Bone marrow (tissue), 2 donors: ENCODE measurements around the gene FYB1.

Source experiments
- DNase-seq, 2 donors: peaks; one replicate each; lab custom pipeline; 2025; lab: John Stamatoyannopoulos, UW

FYB1 gene

GRCh38 chr5:39118638-39119037, 100.7 kb downstream of the FYB1 start:
- DNase-seq = no peak

GRCh38 chr5:39117401-39117800, 102.0 kb downstream of the FYB1 start:
- no peak for DNase-seq

- no peak for DNase-seq
These were observed 102.8 kb downstream of the FYB1 start for GRCh38 chr5:39116344-39117170.

GRCh38 chr5:39115644-39116343, 103.6 kb downstream of the FYB1 start:
- no peak for DNase-seq

- DNase-seq = no peak
These were observed 105.2 kb downstream of the FYB1 start for GRCh38 chr5:39114155-39114554.

- no peak for DNase-seq
These were observed 105.9 kb downstream of the FYB1 start for GRCh38 chr5:39113354-39113953.

GRCh38 chr5:39109606-39110005, 109.8 kb downstream of the FYB1 start:
- DNase-seq = no peak

- DNase-seq = no peak
These were observed 110.4 kb downstream of the FYB1 start for GRCh38 chr5:39108987-39109386.

GRCh38 chr5:39107350-39107749, 112.0 kb downstream of the FYB1 start:
- no peak for DNase-seq

- no peak for DNase-seq
These were observed 113.0 kb downstream of the FYB1 start for GRCh38 chr5:39106322-39106721.

- no peak for DNase-seq
These were observed 115.1 kb downstream of the FYB1 start for GRCh38 chr5:39104221-39104620.

GRCh38 chr5:39102684-39103155, 116.6 kb downstream of the FYB1 start:
- DNase-seq = no peak

GRCh38 chr5:39100851-39101396, 118.4 kb downstream of the FYB1 start:
- DNase-seq = no peak

GRCh38 chr5:39100301-39100850, 119.0 kb downstream of the FYB1 start:
- DNase-seq = no peak

- DNase-seq = no peak
These were observed 119.5 kb downstream of the FYB1 start for GRCh38 chr5:39099831-39100230.

- no peak for DNase-seq
These were observed 126.0 kb downstream of the FYB1 start for GRCh38 chr5:39093352-39093751.

- DNase-seq = no peak
These were observed 126.6 kb downstream of the FYB1 start for GRCh38 chr5:39092581-39093351.

GRCh38 chr5:39091940-39092580, 127.3 kb downstream of the FYB1 start:
- DNase-seq = no peak

GRCh38 chr5:39083968-39084367, 135.4 kb downstream of the FYB1 start:
- no peak for DNase-seq

- no peak for DNase-seq
These were observed 136.4 kb downstream of the FYB1 start for GRCh38 chr5:39082995-39083394.

- DNase-seq = no peak
These were observed 138.7 kb downstream of the FYB1 start for GRCh38 chr5:39080597-39081204.
